ENCODE measurements around the gene UQCC5. TPM values are rescaled to one million over a fixed set of nuclear protein-coding genes. Genes with fewer than 3 reads are reported as not detected.

The UQCC5 gene
- total RNA-seq, 1 donor from 2014 or later: 1.2 TPM

DNA sequence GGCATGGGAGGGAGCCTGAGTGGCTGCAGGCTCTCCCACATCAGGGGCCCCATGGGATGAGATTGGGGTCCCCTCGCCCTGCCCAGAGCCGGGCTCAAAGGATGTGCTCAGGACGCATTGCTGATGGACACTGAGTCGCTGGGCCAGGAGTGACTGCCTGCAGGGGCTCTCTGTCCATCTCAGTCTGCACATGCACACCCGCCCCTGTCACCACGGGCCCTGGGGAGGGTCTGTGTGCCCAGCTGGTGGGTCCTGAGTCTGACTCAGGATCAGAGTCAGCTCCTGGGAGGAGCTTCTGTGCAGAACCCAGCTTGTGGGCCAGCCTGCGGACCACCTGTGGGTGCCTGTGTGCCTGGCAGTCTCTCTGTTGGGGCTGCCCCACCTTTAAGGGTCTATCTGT is 23.1 kb upstream of the UQCC5 start:
- DNase-seq (ENCODE audit: extremely low spot score in 2 of 2): no peak
- H3K36me3 ChIP-seq: no peaks in the 10 kb centered on the region

GRCh38 chr3:52514576-52514975 is 21.8 kb upstream of the UQCC5 start:
- Histone ChIP-seq H3K36me3 (no peaks in the 10 kb centered on the region), H3K9me3 (no peaks in the 10 kb centered on the region), H3K27me3 (no peaks in the 10 kb centered on the region), H3K4me3 (no peak overlapping the region), H3K4me1 (peaks cover 11% of the 10 kb centered on the region), H3K27ac (no peak overlapping the region)
- DNase-seq (ENCODE audit: extremely low spot score in 2 of 2): no peak
- TF ChIP-seq POLR2A (IDR thresholded peaks at IDR 0.05) (no peak), POLR2AphosphoS5 (IDR thresholded peaks at IDR 0.05; ENCODE audit: insufficient read depth in 1 of 2, low read depth in 1 of 2) (no peak), CTCF (IDR thresholded peaks at IDR 0.05) (no peak)
- intact Hi-C loops (cut with DNase I): no loop called here

More for the DNA sequence above, 23.1 kb upstream of the UQCC5 start:
- intact Hi-C loops (cut with DNase I): no loop called here
- no peak overlapping the region for H3K4me3 ChIP-seq
- H3K9me3 ChIP-seq: no peaks in the 10 kb centered on the region
- no peaks in the 10 kb centered on the region for H3K27me3 ChIP-seq
- H3K27ac ChIP-seq: no peak overlapping the region
- H3K4me1 ChIP-seq: peaks cover 2% of the 10 kb centered on the region
- no peak for TF ChIP-seq CTCF (IDR thresholded peaks at IDR 0.05)
- no peak for TF ChIP-seq POLR2AphosphoS5 (IDR thresholded peaks at IDR 0.05; ENCODE audit: insufficient read depth in 1 of 2, low read depth in 1 of 2)
- TF ChIP-seq POLR2A (IDR thresholded peaks at IDR 0.05): no peak

GRCh38 chr3:52515192-52515591 is 21.2 kb upstream of the UQCC5 start:
- H3K4me3 ChIP-seq: no peak overlapping the region
- no peak for DNase-seq (ENCODE audit: extremely low spot score in 2 of 2)
- peaks cover 11% of the 10 kb centered on the region for H3K4me1 ChIP-seq
- intact Hi-C loops (cut with DNase I): no loop called here
- TF ChIP-seq POLR2AphosphoS5 (IDR thresholded peaks at IDR 0.05; ENCODE audit: insufficient read depth in 1 of 2, low read depth in 1 of 2) (no peak), POLR2A (IDR thresholded peaks at IDR 0.05) (no peak), CTCF (IDR thresholded peaks at IDR 0.05) (no peak)
- no peaks in the 10 kb centered on the region for H3K27me3 ChIP-seq
- H3K36me3 ChIP-seq: no peaks in the 10 kb centered on the region
- no peak overlapping the region for H3K27ac ChIP-seq
- H3K9me3 ChIP-seq: no peaks in the 10 kb centered on the region

GRCh38 chr3:52516509-52517195 is 19.8 kb upstream of the UQCC5 start:
- no peak for DNase-seq (ENCODE audit: extremely low spot score in 2 of 2)
- no peaks in the 10 kb centered on the region for H3K27me3 ChIP-seq
- H3K4me1 ChIP-seq: peaks cover 11% of the 10 kb centered on the region
- H3K36me3 ChIP-seq: no peaks in the 10 kb centered on the region
- H3K9me3 ChIP-seq: no peaks in the 10 kb centered on the region
- no peak overlapping the region for H3K27ac ChIP-seq
- TF ChIP-seq POLR2A (IDR thresholded peaks at IDR 0.05): no peak
- no peak for TF ChIP-seq POLR2AphosphoS5 (IDR thresholded peaks at IDR 0.05; ENCODE audit: insufficient read depth in 1 of 2, low read depth in 1 of 2)
- TF ChIP-seq CTCF (IDR thresholded peaks at IDR 0.05): no peak
- no peak overlapping the region for H3K4me3 ChIP-seq
- intact Hi-C loops (cut with DNase I): no loop called here
